Hypothalamus (tissue), 51 donors: ENCODE data around the gene STMN1.

Source experiments
- DNase-seq, 51 donors: peaks; one replicate each; lab custom pipeline; 2025; lab: John Stamatoyannopoulos, UW

Gene STMN1

DNA sequence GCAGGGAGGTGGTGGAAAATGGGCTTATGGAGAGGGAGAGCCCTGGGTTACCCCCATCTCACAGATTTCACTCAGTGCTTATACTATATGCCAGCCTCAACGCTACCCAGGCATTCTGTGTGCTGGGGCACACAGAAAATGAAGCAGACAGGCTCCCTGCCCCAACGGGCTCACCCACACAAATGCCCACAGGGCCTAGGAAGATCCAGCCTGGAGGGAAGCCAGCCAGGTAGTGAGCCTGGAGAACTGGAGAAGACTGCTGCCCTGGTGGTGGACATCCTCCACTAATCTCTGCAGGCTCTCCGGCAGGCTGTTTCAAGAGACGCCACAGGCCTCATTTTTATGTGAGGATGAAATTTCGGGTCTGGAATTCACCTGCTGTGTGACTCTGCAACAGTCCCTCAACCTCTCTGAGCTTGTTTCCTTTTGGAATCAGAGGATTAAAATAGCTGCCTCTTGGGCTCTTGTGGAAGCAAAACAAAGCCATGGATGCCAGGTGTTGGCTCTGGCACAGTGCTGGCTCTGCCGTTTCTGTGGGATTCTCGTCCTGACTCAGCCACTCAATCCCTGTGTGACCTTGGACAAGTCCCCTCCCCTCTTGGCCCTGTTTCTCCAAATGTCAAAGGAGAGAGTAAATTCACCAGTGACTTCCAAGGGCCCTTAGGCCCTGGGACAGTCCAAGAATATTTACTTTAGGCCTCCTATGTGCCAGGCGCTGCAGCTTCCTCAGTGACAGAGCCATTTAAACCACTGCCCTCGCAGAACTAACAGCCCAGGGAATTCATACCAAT is 34.3 kb downstream of the STMN1 start:
- no peak for DNase-seq

DNA sequence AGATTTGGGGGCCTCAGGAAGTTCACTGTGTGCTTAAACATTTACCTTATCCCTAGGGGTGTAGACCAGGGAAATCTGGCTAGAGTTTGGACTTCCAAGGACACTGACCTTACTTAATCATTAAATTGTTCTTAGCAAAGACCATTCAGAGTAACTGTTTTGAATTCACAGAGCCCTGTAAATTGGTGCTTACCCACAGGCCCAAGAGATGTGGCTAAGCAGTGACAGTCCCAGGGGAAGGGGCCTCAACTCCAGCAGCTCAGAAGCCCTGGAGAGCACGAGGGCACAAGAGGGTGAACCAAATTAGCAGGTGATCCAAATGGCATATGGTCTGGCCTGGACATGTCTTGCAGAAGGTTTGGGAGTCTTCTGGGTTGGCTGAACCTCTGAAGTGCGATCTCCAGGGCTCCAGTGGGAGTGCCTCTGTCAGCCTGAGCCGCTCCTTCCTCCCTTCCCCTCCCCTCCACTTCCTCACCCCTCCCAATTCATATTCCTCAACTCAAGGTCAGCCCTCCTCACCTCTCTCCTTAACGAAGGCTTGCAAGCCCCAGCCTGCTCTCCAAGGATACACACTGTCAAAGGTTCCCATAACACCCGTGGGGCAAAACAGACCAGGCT is 35.0 kb downstream of the STMN1 start:
- DNase-seq, result no peak

DNA sequence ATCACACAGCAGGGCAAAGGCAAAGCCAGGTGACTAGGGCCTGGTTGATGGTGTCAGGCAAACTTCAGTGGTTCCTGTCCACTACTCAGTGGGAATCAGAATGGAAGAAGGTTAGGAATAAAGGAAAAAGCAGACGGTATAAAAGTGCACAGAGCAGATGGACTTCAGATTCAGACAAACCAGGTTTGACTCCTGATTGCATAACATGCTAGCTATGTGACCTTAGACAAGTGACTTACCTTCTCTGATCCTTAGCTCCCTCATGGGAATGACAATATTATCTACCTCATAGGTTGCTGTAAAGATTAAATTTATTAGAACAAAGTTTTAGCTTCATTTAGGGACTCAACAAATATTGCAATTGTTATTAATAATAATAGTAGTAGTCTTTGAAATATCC is 35.6 kb downstream of the STMN1 start:
- no peak for DNase-seq

DNA sequence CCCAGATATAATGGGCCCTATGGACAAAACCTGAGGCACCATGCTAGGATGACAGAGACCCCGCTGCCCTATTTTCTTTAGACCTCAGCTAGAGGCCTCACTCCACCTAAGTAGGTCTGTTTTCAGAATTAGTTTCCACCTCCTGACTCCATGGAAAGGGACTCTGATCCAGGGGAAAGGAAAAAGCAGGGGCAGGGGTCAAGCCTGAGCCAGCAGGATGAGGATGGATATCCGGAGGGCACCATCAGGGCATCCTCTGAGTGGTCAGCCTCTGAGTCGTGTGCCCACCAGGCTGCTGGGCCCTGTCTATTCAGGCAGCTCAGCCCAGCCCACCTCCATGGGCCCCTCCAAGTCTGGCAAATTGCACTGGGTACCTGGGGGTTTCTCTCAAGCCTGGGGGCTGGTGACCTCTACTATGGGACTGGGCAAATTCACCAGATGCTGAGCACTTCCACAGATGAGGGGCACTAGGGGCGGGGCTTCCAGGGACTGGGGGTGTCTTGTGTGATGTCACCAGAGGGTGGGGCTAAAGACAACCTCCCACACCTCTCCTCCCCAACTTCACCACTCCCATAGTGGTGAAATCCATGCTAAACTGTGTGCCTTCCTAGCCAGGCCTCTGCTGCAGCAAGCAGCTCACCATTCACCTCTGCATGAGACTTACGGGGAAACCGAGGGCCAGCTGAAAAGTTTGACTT is 36.2 kb downstream of the STMN1 start:
- no peak for DNase-seq

DNA sequence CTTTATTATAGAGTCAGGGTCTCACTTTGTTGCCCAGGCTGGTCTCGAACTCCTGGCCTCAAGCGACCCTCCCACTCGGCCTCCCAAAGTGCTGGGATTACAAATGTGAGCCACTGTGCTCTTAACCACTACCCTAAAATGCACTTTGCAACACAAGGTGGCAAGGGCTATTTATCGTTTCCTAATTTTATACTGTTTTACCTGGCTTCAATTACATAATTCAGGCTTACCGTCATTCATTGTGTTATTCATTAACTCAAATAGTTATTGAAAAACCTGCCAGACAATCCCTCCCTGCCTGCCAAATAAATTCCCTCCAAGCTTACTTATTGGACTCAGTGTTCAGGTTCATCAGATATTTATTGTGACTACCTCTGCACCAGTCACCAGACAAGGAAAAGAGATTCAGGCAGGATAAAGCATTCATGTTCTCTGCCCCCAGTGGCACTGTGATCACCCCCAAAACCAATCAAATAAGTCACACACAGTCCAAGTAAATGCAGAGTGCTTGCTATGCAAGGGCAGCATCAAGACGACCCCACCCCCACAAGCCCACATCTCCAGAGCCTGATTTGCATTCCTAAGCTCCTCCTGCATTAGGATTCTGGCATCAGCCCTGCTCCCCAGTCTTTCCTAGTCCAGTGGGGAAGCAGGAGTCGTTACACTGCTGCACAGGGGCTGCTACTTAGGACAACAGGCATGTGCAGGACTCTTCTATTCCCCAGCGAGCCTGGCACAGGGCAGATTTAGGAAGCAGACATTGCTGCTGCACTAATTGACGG is 38.8 kb downstream of the STMN1 start:
- DNase-seq, result no peak

DNA sequence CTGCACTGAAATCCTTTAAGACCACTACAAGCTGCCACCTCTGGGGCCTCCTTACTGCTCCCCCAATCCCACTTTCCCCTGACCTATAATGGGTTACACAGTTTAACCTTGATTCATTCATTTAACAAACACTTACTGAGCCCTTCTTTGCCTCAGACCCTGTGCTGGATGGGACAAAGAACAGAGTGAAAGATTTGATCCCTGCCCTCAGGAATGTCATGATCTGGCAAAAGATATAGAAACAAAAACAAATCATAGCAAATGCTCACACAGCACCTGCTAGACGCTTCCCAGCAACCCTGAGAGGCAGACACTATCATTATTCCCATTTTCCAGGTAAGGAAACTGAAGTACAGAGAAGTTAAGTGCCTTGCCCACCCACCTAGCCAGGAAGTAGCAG is 39.9 kb downstream of the STMN1 start:
- DNase-seq, result no peak

DNA sequence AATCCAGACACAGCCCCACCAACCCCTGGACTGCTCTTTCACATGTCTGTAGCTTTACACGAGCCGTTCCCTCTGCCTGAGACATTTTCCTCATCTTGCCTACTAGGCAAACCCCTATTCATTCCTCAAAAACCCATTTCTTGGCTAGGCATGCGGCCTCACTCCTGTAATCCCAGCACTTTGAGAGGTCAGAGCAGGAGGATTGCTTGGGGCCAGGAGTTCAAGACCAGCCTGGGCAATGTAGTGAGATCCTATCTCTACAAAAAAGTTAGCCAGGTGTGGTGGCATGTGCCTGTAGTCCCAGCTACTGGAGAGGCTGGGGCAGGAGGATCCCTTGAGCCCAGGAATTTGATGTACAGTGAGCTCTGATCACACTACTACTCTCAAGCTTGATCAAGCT is 41.8 kb downstream of the STMN1 start:
- DNase-seq, result no peak

DNA sequence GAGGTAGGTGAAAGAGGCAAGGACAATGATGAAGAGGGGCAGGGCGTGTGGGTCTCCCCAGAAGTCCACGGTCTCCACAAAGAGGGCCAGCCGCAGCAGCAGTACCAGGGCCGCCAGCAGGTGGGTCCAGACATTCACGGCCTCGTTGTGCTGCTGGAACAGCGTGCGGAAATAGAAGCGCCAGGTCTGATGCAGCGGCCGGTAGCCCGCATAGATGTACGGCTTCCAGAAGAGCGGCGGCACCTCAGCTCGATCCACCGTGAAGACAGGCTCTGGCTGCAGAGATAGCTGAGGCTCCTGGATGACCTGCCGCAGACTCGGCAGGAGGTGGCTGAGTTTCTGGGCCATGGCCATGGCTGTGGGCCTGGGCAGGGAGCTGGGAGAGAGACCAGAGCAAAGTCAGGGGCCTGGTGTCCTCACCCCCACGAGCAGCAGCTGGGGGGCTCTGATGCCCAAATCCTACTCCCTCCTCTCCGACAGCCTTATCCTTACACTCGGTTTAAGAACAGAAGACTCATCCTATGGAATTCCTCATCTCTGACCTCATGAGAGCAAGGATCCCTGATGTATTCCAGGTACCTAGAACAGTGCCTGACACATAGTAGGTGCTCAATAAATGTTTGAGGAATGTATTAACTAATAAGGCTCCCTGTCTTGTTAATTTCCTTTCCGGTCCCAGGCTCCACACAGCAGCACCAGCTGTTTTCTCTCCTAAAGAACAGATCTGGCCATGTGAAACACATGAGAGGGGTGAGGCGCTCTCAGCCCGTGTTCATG is 42.5 kb downstream of the STMN1 start:
- no peak for DNase-seq

DNA sequence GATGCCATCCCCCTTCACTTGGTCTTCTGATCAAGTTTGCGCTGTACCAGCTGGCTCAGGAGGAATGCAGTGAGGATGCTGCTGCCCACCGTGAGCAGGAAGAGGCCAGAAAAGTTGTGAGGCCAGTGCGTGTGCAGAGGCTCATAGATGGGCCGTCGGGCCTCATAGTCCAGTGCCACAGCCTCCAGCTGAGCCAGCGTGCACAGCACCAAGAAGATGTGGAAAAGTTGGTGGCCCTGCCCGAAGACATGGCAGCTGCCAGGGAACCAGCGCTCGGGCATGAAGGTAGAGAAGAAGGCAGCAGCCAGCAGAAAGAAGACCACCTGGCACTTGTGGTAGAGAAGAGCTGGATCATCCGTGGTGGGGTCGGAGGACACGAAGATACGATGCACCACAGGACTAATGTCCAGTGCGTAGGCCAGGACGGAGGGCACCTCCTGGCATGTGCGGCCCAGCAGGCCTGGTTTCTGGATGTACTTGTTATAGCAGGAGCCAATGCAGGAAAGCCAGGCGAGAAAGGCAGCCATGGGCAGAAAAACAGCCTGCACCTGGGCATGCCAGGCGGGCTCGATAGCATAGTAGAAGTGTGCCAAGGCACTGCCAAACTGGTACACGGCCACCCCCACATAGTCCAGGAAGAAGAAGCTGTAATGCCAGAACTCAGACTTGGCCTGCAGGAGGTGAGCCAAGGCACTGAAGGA is 43.3 kb downstream of the STMN1 start:
- no peak for DNase-seq

DNA sequence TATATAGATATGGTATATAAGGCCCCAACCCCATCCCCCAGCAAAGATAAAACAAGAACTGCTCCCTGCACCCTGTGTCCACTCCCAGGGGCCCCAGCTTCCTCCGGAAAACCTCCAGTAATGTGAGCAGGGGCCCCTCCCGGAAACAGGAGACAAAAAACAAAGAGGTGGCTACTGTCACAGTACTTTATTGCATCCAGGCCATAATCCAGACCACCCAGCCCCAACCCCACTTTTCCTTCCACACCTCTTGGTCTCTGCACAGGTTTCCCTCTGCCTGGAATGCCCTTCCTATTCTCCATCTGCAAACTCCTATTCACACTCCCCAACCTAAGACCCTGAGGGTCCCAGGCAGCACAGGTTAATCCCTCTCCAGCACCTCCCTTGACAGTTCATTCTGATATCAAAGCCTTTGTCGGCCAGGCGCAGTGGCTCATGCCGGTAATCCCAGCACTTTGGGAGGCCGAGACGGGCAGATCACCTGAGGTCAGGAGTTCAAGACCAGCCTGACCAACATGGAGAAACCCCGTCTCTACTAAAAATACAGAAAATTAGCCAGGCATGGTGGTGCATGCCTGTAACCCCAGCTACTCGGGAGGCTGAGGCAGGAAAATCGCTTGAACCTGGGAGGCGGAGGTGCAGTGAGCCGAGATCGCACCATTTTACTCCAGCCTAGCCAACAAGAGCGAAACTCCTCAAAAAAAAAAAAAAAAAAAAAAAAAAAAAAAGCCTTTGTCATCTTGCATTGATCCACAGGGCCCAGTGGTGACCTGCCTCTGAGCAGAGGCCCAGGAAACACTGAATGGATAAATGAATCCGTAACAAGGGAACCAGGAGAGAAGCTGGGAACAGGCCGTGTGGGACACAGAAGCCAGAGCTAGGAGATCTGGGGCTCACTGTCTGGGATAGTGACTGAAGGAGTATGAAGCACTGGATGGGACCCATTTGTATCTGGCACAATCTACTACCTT is 44.6 kb downstream of the STMN1 start:
- peak in 1 of 51 donors; percentile 14 for DNase-seq

DNA sequence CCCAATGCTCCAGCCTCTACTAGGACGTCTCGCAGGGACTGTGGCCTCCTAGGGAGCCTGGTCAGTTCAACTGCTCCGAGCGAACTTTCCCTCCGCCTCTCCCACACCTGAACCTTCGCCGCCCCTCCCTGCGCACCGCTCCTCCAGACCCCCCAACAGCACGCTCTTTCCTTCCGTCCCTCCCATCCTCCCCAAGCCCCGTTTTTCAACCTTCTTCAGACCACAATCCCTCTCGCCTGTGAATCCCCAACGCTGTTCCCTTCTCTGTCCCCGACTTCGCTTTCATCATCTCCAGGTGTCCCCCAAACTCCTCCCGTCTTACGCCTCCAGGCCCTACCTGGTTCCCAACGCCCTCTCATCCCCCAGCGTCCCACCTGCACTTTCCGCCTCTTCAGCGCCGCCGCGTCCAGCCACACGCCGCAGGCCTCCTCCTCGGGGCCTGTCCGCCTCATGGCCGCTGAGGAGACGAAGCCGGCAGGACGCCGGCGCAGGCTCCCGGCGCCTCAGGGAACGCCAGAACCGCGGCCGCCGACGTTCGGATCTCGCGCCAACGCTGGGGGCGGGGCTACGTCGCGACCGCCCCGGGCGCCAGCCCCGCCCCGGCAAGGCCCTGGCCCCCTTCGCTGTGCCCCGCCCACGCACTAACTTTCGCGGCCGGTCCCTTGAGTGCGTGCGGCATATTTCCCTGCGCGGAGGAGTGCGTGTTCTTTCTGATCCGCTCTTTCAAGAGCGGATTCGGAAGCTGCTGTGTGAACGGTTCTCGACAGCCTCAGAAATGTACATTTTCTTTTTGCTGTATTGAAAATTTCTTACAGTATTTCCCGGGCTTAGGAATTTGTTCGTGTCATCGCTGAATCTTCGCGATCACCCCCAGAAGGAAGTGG is 47.1 kb downstream of the STMN1 start, which contains the start of gene AUNIP:
Gene AUNIP (minus strand): TSS at position 552 of the 884 bp plus-strand sequence. CDS start 100 bp downstream, at position 452.
- DNase-seq, result peak in 45 of 51 donors; percentile 15 to 75 (median 53)

DNA sequence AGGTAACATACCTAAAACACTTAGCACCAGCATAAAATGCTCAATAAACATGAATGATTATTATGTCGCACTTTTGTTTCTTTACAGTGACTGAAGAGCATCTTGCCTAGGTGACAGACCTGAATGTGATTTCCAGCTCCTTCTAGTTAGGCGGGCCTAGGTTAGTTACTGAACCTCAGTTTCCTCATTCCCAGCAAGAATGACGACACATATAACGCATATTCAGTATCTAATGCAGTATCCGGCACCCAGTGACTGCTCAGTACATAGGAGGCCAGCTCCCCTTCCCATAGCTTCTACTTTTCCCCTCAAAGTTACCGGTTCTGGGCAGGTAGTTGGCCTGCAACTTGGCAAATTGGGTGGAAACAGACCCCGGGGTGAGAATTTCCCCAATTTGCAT is 47.7 kb downstream of the STMN1 start:
- DNase-seq, result no peak

DNA sequence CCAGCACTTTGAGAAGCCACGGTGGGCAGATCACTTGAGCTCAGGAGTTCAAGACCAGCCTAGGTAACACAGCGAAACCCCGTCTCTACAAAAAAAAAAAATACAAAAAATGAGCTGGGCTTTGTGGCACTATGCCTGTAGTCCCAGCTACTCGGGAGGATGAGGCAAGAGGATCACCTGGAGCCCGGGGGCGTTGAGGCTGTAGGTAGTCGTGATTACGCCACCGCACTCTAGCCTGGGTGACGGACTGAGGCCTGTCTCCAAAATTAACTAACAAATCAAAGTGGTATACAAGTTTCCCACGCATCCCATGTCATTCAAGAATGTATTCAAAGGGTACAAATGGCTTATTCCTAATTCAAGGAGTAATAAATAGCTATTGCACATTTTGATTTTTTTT is 49.4 kb downstream of the STMN1 start:
- no peak for DNase-seq

DNA sequence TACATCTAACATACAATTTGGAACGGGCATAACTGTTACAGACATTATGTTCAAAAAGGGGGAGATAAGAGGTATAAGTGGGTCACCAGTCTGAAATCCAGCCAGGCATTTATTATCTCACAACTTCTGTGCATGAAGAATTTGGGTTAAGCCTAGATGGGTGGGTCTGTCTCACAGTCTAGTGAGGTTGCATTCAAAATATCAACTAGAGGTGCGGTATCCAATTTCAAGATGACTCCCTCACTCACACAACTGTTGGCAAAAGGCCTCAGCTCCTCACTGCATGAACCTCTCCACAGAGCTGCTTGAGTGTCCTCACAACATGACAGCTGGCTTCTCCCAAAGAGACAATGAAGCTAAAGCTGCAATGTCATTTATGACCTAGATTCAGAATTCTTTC is 51.7 kb downstream of the STMN1 start:
- no peak for DNase-seq
